ENCODE results near the gene ATP2B3.

ATP2B3 gene

DNA sequence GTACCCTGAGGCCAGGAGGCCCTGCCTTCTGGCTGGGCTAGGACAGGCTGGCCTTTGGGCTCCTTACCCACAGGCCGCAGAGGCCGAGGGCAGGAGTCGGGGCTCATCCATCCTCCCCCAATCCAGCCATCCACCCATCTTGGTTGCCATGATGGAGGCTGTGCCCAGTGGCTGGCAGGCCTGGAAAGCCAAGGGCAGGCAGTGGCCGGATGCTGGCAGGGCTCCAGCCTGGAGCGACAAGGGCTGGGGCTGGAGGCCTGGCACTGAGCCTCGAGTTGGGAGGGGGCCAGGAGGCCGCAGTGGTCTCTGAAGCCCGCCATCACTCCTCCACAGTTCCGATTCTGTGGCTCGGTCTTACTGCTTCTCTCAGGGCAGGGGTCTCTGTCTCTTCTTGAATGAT lies 31.3 kb upstream of the ATP2B3 start:
- TF ChIP-seq TEAD4 (IDR thresholded peaks at IDR 0.05), result no peak
- TF ChIP-seq NFIC (IDR thresholded peaks at IDR 0.05), result no peak
- TF ChIP-seq FOXM1 (IDR thresholded peaks at IDR 0.05; ENCODE audit: borderline replicate concordance, low read depth), result no peak
- TF ChIP-seq, protein P1, sequence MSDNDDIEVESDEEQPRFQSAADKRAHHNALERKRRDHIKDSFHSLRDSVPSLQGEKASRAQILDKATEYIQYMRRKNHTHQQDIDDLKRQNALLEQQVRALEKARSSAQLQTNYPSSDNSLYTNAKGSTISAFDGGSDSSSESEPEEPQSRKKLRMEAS (IDR thresholded peaks at IDR 0.05), result no peak
- TF ChIP-seq CREB1 (IDR thresholded peaks at IDR 0.05; ENCODE audit: low read depth), result no peak
- TF ChIP-seq TCF12 (IDR thresholded peaks at IDR 0.05; ENCODE audit: low read depth), result no peak
- TF ChIP-seq, protein P2, sequence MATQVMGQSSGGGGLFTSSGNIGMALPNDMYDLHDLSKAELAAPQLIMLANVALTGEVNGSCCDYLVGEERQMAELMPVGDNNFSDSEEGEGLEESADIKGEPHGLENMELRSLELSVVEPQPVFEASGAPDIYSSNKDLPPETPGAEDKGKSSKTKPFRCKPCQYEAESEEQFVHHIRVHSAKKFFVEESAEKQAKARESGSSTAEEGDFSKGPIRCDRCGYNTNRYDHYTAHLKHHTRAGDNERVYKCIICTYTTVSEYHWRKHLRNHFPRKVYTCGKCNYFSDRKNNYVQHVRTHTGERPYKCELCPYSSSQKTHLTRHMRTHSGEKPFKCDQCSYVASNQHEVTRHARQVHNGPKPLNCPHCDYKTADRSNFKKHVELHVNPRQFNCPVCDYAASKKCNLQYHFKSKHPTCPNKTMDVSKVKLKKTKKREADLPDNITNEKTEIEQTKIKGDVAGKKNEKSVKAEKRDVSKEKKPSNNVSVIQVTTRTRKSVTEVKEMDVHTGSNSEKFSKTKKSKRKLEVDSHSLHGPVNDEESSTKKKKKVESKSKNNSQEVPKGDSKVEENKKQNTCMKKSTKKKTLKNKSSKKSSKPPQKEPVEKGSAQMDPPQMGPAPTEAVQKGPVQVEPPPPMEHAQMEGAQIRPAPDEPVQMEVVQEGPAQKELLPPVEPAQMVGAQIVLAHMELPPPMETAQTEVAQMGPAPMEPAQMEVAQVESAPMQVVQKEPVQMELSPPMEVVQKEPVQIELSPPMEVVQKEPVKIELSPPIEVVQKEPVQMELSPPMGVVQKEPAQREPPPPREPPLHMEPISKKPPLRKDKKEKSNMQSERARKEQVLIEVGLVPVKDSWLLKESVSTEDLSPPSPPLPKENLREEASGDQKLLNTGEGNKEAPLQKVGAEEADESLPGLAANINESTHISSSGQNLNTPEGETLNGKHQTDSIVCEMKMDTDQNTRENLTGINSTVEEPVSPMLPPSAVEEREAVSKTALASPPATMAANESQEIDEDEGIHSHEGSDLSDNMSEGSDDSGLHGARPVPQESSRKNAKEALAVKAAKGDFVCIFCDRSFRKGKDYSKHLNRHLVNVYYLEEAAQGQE (IDR thresholded peaks at IDR 0.05; ENCODE audit: low read depth), result no peak
- no peak for TF ChIP-seq CEBPB (IDR thresholded peaks at IDR 0.05)
- no peak for TF ChIP-seq RAD21 (IDR thresholded peaks at IDR 0.05; ENCODE audit: low read depth)
- TF ChIP-seq, protein P3, sequence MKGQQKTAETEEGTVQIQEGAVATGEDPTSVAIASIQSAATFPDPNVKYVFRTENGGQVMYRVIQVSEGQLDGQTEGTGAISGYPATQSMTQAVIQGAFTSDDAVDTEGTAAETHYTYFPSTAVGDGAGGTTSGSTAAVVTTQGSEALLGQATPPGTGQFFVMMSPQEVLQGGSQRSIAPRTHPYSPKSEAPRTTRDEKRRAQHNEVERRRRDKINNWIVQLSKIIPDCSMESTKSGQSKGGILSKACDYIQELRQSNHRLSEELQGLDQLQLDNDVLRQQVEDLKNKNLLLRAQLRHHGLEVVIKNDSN (IDR thresholded peaks at IDR 0.05), result no peak

DNA sequence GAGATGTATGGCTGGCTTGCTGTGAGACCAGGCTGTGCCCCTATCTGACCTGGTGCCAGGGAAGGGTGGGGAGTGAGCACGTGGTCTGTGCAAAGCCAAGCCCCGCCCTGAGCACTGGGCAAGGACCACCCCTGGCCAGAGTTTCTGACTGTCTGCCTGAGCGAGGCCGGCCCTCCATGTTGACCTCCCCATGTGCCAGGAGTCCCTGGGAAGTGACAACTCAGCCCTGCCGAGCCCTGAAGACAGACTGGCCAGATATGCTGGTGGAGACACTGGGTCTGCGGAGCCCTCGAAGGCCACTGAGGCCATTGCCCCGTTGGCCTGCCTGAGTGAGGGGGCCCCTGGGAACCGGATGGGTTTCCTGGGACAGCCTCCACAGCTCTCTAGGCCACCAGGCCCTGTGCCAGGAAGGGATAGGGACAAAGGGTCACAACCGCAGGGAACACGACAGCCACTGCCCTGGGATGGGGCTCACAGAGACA lies 29.8 kb upstream of the ATP2B3 start:
- TF ChIP-seq FOXM1 (IDR thresholded peaks at IDR 0.05; ENCODE audit: borderline replicate concordance, low read depth) (no peak), TAF1 (IDR thresholded peaks at IDR 0.05; ENCODE audit: low read depth) (no peak), YY1 (IDR thresholded peaks at IDR 0.05; ENCODE audit: low read depth) (no peak), TCF12 (IDR thresholded peaks at IDR 0.05; ENCODE audit: low read depth) (no peak), CEBPB (IDR thresholded peaks at IDR 0.05) (no peak), EP300 (IDR thresholded peaks at IDR 0.05; ENCODE audit: borderline replicate concordance) (no peak), ZBTB7A (IDR thresholded peaks at IDR 0.05; ENCODE audit: low read depth) (no peak), CREB1 (IDR thresholded peaks at IDR 0.05; ENCODE audit: low read depth) (no peak), NFIC (IDR thresholded peaks at IDR 0.05) (no peak), TEAD4 (IDR thresholded peaks at IDR 0.05) (no peak), EGR1 (IDR thresholded peaks at IDR 0.05) (no peak), RAD21 (IDR thresholded peaks at IDR 0.05; ENCODE audit: low read depth) (no peak)
- TF ChIP-seq, protein P2 (IDR thresholded peaks at IDR 0.05; ENCODE audit: low read depth), result no peak
- TF ChIP-seq, protein P1 (IDR thresholded peaks at IDR 0.05), result no peak
- TF ChIP-seq, protein P3 (IDR thresholded peaks at IDR 0.05), result no peak

DNA sequence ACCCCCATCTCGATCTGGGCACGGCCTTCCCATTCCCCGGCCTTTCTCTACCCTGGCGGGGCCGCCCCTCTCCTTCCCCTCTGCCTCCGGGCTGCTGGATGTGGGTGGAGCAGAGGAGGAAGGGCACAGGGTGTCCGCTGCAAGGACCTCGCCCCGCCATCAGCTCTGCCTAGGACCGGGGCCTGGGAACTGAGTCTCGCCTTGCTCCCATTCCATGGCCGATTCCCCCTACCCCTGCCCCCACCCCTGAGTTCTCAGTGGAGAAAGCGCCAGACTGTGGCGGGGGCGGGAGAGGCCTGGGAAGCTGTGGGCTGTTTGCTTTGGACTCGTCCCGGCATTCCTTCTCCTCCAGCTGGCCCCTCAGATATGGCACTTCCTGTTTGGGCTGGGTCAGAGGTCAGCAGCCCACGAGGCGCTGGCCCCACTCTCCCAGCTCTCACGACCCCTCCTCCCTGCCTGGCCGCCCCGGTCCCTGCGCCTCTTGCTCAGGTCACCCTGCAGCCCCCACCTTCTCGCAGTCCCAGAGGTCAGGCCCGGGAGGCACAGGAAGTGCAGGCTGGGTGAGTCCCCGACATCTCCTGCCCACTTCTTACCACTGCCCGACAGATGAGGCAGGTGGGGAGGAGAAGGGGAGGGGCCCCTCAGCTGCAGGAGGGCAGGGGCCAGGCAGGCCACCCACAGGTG lies 29.1 kb upstream of the ATP2B3 start:
- TF ChIP-seq EP300 (IDR thresholded peaks at IDR 0.05; ENCODE audit: borderline replicate concordance) (no peak), EGR1 (IDR thresholded peaks at IDR 0.05) (no peak), YY1 (IDR thresholded peaks at IDR 0.05; ENCODE audit: low read depth) (no peak), ZBTB7A (IDR thresholded peaks at IDR 0.05; ENCODE audit: low read depth) (no peak), RAD21 (IDR thresholded peaks at IDR 0.05; ENCODE audit: low read depth) (no peak), TEAD4 (IDR thresholded peaks at IDR 0.05) (no peak)
- TF ChIP-seq, protein P2 (IDR thresholded peaks at IDR 0.05; ENCODE audit: low read depth), result no peak
- TF ChIP-seq, protein P1 (IDR thresholded peaks at IDR 0.05), result no peak

DNA sequence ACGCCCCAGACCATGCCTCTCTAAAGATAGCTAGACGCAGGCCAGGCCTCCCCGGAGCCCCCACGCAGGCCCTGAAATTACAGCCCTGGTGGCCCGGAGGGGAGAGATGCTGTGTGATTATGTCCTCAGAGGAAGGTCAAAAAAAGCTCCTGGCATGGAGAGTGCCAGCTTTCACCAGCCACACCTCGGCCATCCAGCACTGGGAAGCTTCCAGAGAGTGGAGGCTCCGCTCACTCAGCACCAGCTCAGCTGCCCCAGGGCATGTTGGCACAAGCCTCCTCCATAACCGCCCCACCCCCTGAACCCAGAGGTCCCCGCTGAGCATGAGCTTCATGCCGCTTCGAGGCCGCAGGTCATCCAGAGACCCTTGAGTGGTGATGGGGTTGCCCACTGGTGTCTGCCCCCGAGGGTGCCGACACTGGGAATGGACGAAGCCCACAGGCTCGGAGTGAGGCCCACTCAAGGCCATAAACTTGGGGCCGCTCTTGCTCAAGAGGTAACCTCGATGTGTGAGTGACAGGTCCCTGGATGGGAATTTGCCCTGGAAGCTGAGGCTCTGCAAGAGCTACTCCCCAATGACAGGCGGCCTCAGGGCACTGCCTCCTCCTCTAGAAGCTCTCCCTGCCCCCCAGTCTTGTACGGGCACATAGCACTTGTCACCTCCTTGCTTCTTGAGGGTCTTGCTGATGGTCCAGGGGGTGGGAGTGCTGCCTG lies 27.1 kb upstream of the ATP2B3 start:
- TF ChIP-seq NFIC (IDR thresholded peaks at IDR 0.05) (no peak), TEAD4 (IDR thresholded peaks at IDR 0.05) (no peak), RAD21 (IDR thresholded peaks at IDR 0.05; ENCODE audit: low read depth) (no peak), YY1 (IDR thresholded peaks at IDR 0.05; ENCODE audit: low read depth) (no peak), EGR1 (IDR thresholded peaks at IDR 0.05) (no peak), CEBPB (IDR thresholded peaks at IDR 0.05) (no peak), FOXM1 (IDR thresholded peaks at IDR 0.05; ENCODE audit: borderline replicate concordance, low read depth) (no peak), TCF12 (IDR thresholded peaks at IDR 0.05; ENCODE audit: low read depth) (no peak), CREB1 (IDR thresholded peaks at IDR 0.05; ENCODE audit: low read depth) (no peak), TAF1 (IDR thresholded peaks at IDR 0.05; ENCODE audit: low read depth) (no peak), EP300 (IDR thresholded peaks at IDR 0.05; ENCODE audit: borderline replicate concordance) (no peak), ZBTB7A (IDR thresholded peaks at IDR 0.05; ENCODE audit: low read depth) (no peak)
- TF ChIP-seq, protein P2 (IDR thresholded peaks at IDR 0.05; ENCODE audit: low read depth), result no peak
- TF ChIP-seq, protein P1 (IDR thresholded peaks at IDR 0.05), result no peak
- TF ChIP-seq, protein P3 (IDR thresholded peaks at IDR 0.05), result no peak

Measured in Ishikawa (cell line).